WTC11 (cell line): ENCODE results near the gene RXFP3. TPM values are rescaled to one million over a fixed set of nuclear protein-coding genes. Genes with fewer than 3 reads are reported as not detected.

Experiments used
- ATAC-seq: fragments of 200-7000 bp; cut with Tn5 transposase; 2 replicates; pipeline ENCODE4 v1.10.0; 2021; ENCODE audit warnings: mild to moderate bottlenecking, moderate library complexity
- CTCF ChIA-PET: fragments of 300-600 bp; sonication (Branson Sonifier 250); formaldehyde crosslinking; loops from one replicate; lab custom pipeline; 2021; ENCODE audit warnings: antibody characterized with exemption; lab: Charles Lee
- POLR2A ChIA-PET: fragments of 350-600 bp; sonication (Branson Sonifier 250); formaldehyde crosslinking; loops from one replicate; lab custom pipeline; 2021; ENCODE audit warnings: antibody characterized with exemption; lab: Charles Lee
- DNase-seq: peaks from one replicate; pipeline ENCODE4 v3.0.0; 2021; ENCODE audit warnings: low spot score
- H3K27ac Mint-ChIP-seq: 2 replicates; pipeline ENCODE4 v1.8.0; 2021; ENCODE audit warnings: mixed read lengths
- H3K27me3 Mint-ChIP-seq: 2 replicates; pipeline ENCODE4 v1.8.0; 2021; ENCODE audit warnings: low read depth, mild to moderate bottlenecking, moderate library complexity, mixed read lengths
- H3K36me3 Mint-ChIP-seq: 2 replicates; pipeline ENCODE4 v1.8.0; 2021; ENCODE audit warnings: mixed read lengths
- H3K4me1 Mint-ChIP-seq: 2 replicates; pipeline ENCODE4 v1.8.0; 2022; ENCODE audit warnings: mixed read lengths
- H3K4me3 Mint-ChIP-seq: 2 replicates; pipeline ENCODE4 v1.8.0; 2021; ENCODE audit warnings: mild to moderate bottlenecking, moderate library complexity, mixed read lengths
- H3K9me3 Mint-ChIP-seq: 2 replicates; pipeline ENCODE4 v1.8.0; 2021; ENCODE audit warnings: mixed read lengths
- ATF1 ChIP-seq: sonication (generic); formaldehyde crosslinking; IDR thresholded peaks from 2 replicates; pipeline ENCODE4 v1.8.1; 2023; ENCODE audit warnings: mild to moderate bottlenecking, moderate library complexity, missing genetic modification reagents
- E2F5 ChIP-seq: sonication (generic); formaldehyde crosslinking; IDR thresholded peaks from 2 replicates; pipeline ENCODE4 v1.8.1; 2022; ENCODE audit warnings: mild to moderate bottlenecking, moderate library complexity, missing genetic modification reagents
- EMX1 ChIP-seq: fragments of 250-450 bp; sonication (Bioruptor Pico); IDR thresholded peaks from 2 replicates; pipeline ENCODE4 v1.8.0; 2021; ENCODE audit warnings: mild to moderate bottlenecking
- ERG ChIP-seq: fragments of 250-450 bp; sonication (Bioruptor Pico); IDR thresholded peaks from 2 replicates; pipeline ENCODE4 v1.8.0; 2021; ENCODE audit warnings: mild to moderate bottlenecking
- FOXK1 ChIP-seq: sonication (generic); formaldehyde crosslinking; IDR thresholded peaks from 2 replicates; pipeline ENCODE4 v1.8.0; 2022; ENCODE audit warnings: mild to moderate bottlenecking, moderate library complexity, missing genetic modification reagents
- NFE2L1 ChIP-seq: sonication (generic); formaldehyde crosslinking; IDR thresholded peaks from 2 replicates; pipeline ENCODE4 v1.8.1; 2023; ENCODE audit warnings: missing genetic modification reagents
- NR1H2 ChIP-seq: sonication (generic); formaldehyde crosslinking; IDR thresholded peaks from 2 replicates; pipeline ENCODE4 v1.9.0; 2021; ENCODE audit warnings: mild to moderate bottlenecking, moderate library complexity, missing genetic modification reagents
- OVOL2 ChIP-seq: fragments of 250-450 bp; sonication (Bioruptor Pico); IDR thresholded peaks from 2 replicates; pipeline ENCODE4 v1.9.0; 2021; ENCODE audit warnings: mild to moderate bottlenecking, borderline replicate concordance
- SOX15 ChIP-seq: fragments of 250-450 bp; sonication (Bioruptor Pico); IDR thresholded peaks from 2 replicates; pipeline ENCODE4 v1.9.0; 2021; ENCODE audit warnings: mild to moderate bottlenecking
- TEAD1 ChIP-seq: sonication (generic); formaldehyde crosslinking; IDR thresholded peaks from 2 replicates; pipeline ENCODE4 v1.8.0; 2022; ENCODE audit warnings: mild to moderate bottlenecking, missing genetic modification reagents
- ZBTB21 ChIP-seq: sonication (generic); formaldehyde crosslinking; IDR thresholded peaks from 2 replicates; pipeline ENCODE4 v1.8.1; 2023; ENCODE audit warnings: mild to moderate bottlenecking, missing genetic modification reagents, borderline replicate concordance
- ZNF138 ChIP-seq: sonication (generic); formaldehyde crosslinking; conservative IDR thresholded peaks from 2 replicates; pipeline ENCODE4 v1.8.1; 2022; ENCODE audit warnings: mild to moderate bottlenecking, moderate library complexity, missing genetic modification reagents
- ZNF396 ChIP-seq: fragments of 250-450 bp; sonication (Bioruptor Pico); IDR thresholded peaks from 2 replicates; pipeline ENCODE4 v1.8.0; 2021; ENCODE audit warnings: mild to moderate bottlenecking, moderate library complexity, borderline replicate concordance
- ZNF423 ChIP-seq: fragments of 250-450 bp; sonication (Bioruptor Pico); IDR thresholded peaks from 2 replicates; pipeline ENCODE4 v2.1.2; 2022; ENCODE audit warnings: mild to moderate bottlenecking, moderate library complexity
- ZNF671 ChIP-seq: fragments of 250-450 bp; sonication (Bioruptor Pico); IDR thresholded peaks from 2 replicates; pipeline ENCODE4 v1.8.0; 2021; ENCODE audit warnings: mild to moderate bottlenecking
- total RNA-seq: library from RNA; stranded (reverse); gene quantifications from 3 replicates; pipeline ENCODE4 v1.2.3, GENCODE V29; 2021
- TF ChIP-seq, protein P1 (sequence below): fragments of 250-450 bp; sonication (Bioruptor Pico); IDR thresholded peaks from 2 replicates; pipeline ENCODE4 v1.9.0; 2021; ENCODE audit warnings: mild to moderate bottlenecking
- TF ChIP-seq, protein P2 (sequence below): sonication (generic); formaldehyde crosslinking; IDR thresholded peaks from 2 replicates; pipeline ENCODE4 v1.8.1; 2023; ENCODE audit warnings: mild to moderate bottlenecking, missing genetic modification reagents
- TF ChIP-seq, protein P3 (sequence below): sonication (generic); formaldehyde crosslinking; IDR thresholded peaks from 2 replicates; pipeline ENCODE4 v1.8.0; 2023; ENCODE audit warnings: missing genetic modification reagents
- TF ChIP-seq, protein P4 (sequence below): fragments of 250-450 bp; sonication (Bioruptor Pico); IDR thresholded peaks from 2 replicates; pipeline ENCODE4 v1.9.0; 2021; ENCODE audit warnings: mild to moderate bottlenecking

Gene RXFP3
- total RNA-seq, 1 experiment from 2014 or later = 0.22 TPM

- TF ChIP-seq, protein P1, sequence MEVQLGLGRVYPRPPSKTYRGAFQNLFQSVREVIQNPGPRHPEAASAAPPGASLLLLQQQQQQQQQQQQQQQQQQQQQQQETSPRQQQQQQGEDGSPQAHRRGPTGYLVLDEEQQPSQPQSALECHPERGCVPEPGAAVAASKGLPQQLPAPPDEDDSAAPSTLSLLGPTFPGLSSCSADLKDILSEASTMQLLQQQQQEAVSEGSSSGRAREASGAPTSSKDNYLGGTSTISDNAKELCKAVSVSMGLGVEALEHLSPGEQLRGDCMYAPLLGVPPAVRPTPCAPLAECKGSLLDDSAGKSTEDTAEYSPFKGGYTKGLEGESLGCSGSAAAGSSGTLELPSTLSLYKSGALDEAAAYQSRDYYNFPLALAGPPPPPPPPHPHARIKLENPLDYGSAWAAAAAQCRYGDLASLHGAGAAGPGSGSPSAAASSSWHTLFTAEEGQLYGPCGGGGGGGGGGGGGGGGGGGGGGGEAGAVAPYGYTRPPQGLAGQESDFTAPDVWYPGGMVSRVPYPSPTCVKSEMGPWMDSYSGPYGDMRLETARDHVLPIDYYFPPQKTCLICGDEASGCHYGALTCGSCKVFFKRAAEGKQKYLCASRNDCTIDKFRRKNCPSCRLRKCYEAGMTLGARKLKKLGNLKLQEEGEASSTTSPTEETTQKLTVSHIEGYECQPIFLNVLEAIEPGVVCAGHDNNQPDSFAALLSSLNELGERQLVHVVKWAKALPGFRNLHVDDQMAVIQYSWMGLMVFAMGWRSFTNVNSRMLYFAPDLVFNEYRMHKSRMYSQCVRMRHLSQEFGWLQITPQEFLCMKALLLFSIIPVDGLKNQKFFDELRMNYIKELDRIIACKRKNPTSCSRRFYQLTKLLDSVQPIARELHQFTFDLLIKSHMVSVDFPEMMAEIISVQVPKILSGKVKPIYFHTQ (CRISPR knock-in tag) = no peak
These were observed 10.9 kb upstream of the RXFP3 start (continued) for GRCh38 chr5:33925278-33925677.

- 0 out of 2 replicates have a peak, but pooled peaks have one; percentile 23 for TF ChIP-seq TEAD1
- TF ChIP-seq FOXK1 (CRISPR knock-in tag) = 0 out of 2 replicates have a peak, but pooled peaks have one; percentile 28
- TF ChIP-seq NR1H2 (CRISPR knock-in tag) = no peak
- CTCF ChIA-PET = no interaction called here
- H3K9me3 Mint-ChIP-seq = no peaks in the 10 kb centered on the region
- peaks cover 51% of the 10 kb centered on the region for H3K4me1 Mint-ChIP-seq
- peaks cover 28% of the 10 kb centered on the region for H3K27me3 Mint-ChIP-seq
- H3K4me3 Mint-ChIP-seq = no peak overlapping the region
- no peak overlapping the region for H3K27ac Mint-ChIP-seq
- POLR2A ChIA-PET = interaction anchor here (1.4 kb wide), 1 partner anchor 36 kb away, joined by 5 read pairs; the partner anchor contains the start of gene ADAMTS12
- DNase-seq (no peak), ATAC-seq (peak; percentile 62)
- no peaks in the 10 kb centered on the region for H3K36me3 Mint-ChIP-seq
These were observed 8.5 kb upstream of the RXFP3 start for GRCh38 chr5:33927685-33928084.

DNA sequence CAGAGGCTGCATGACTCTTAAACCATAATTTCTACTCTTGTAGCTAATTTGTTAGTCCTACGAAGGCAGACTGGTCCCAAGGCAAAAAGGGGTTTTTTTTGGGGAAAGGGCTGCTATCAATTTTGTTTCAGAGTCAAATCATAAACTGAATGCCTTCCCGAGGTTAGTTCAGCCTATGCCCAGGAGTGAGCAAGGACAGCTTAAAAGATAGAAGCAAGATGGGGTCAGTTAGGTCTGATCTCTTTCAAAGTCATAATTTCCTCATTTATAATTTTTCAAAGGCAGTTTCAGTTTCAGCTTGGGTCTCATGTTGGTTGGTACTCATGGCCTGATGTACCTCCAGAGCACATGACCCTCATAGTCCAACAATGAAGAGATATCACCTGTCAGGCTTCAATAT, 7.9 kb upstream of the RXFP3 start:
- no peaks in the 10 kb centered on the region for H3K36me3 Mint-ChIP-seq

GRCh38 chr5:33929925-33930690, 6.1 kb upstream of the RXFP3 start:
- H3K4me3 Mint-ChIP-seq = no peak overlapping the region
- ChIA-PET POLR2A (no interaction called here), CTCF (no interaction called here)
- no peaks in the 10 kb centered on the region for H3K9me3 Mint-ChIP-seq
- DNase-seq (no peak), ATAC-seq (no peak)
- no peak overlapping the region for H3K27ac Mint-ChIP-seq
- TF ChIP-seq ERG (CRISPR knock-in tag) = no peak
- no peak for TF ChIP-seq NFE2L1 (CRISPR knock-in tag)
- TF ChIP-seq ATF1 (CRISPR knock-in tag) = no peak
- TF ChIP-seq, protein P2, sequence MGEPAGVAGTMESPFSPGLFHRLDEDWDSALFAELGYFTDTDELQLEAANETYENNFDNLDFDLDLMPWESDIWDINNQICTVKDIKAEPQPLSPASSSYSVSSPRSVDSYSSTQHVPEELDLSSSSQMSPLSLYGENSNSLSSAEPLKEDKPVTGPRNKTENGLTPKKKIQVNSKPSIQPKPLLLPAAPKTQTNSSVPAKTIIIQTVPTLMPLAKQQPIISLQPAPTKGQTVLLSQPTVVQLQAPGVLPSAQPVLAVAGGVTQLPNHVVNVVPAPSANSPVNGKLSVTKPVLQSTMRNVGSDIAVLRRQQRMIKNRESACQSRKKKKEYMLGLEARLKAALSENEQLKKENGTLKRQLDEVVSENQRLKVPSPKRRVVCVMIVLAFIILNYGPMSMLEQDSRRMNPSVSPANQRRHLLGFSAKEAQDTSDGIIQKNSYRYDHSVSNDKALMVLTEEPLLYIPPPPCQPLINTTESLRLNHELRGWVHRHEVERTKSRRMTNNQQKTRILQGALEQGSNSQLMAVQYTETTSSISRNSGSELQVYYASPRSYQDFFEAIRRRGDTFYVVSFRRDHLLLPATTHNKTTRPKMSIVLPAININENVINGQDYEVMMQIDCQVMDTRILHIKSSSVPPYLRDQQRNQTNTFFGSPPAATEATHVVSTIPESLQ = no peak
- TF ChIP-seq ZNF138 (CRISPR knock-in tag) = no peak
- no peak for TF ChIP-seq ZNF671
- TF ChIP-seq, protein P3, sequence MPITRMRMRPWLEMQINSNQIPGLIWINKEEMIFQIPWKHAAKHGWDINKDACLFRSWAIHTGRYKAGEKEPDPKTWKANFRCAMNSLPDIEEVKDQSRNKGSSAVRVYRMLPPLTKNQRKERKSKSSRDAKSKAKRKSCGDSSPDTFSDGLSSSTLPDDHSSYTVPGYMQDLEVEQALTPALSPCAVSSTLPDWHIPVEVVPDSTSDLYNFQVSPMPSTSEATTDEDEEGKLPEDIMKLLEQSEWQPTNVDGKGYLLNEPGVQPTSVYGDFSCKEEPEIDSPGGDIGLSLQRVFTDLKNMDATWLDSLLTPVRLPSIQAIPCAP = no peak
- H3K27me3 Mint-ChIP-seq = peaks cover 9% of the 10 kb centered on the region
- peaks cover 54% of the 10 kb centered on the region for H3K4me1 Mint-ChIP-seq
- H3K36me3 Mint-ChIP-seq = no peaks in the 10 kb centered on the region

More for the DNA sequence above, 7.9 kb upstream of the RXFP3 start:
- Mint-ChIP-seq H3K4me1 (peaks cover 51% of the 10 kb centered on the region), H3K4me3 (no peak overlapping the region), H3K9me3 (no peaks in the 10 kb centered on the region), H3K27me3 (peaks cover 25% of the 10 kb centered on the region), H3K27ac (no peak overlapping the region)
- TF ChIP-seq E2F5 (CRISPR knock-in tag) = no peak
- no peak for TF ChIP-seq OVOL2 (CRISPR knock-in tag)
- no peak for TF ChIP-seq ZNF423 (CRISPR knock-in tag)
- TF ChIP-seq ZBTB21 (CRISPR knock-in tag) = no peak
- no peak for TF ChIP-seq ZNF396
- TF ChIP-seq ZNF138 (CRISPR knock-in tag) = no peak
- TF ChIP-seq SOX15 (CRISPR knock-in tag) = no peak
- TF ChIP-seq, protein P4, sequence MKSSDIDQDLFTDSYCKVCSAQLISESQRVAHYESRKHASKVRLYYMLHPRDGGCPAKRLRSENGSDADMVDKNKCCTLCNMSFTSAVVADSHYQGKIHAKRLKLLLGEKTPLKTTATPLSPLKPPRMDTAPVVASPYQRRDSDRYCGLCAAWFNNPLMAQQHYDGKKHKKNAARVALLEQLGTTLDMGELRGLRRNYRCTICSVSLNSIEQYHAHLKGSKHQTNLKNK (CRISPR knock-in tag) = no peak
- TF ChIP-seq EMX1 (CRISPR knock-in tag) = no peak
- DNase-seq = no peak
- ChIA-PET POLR2A (interaction anchor here (1.4 kb wide), 1 partner anchor 36 kb away, joined by 5 read pairs; the partner anchor contains the start of gene ADAMTS12), CTCF (no interaction called here)
- ATAC-seq = no peak
